Transverse colon (tissue), 4 donors: ENCODE measurements around the gene AFG1L. TPM values are rescaled to one million over a fixed set of nuclear protein-coding genes. Genes with fewer than 3 reads are reported as not detected.

ENCODE experiments used
- DNase-seq: peaks from one replicate; pipeline ENCODE4 v3.0.0-alpha.2; 2019
- H3K27ac ChIP-seq, 4 donors: fragments of 200-600 bp; sonication (generic); 2 replicates each; pipeline ENCODE4 v1.5.1; 2016 to 2018; ENCODE audit warnings: inconsistent platforms in 4 of 4
- H3K27me3 ChIP-seq: fragments of 200-600 bp; sonication (generic); 2 replicates; pipeline ENCODE4 v1.5.1; 2017; ENCODE audit warnings: inconsistent platforms
- H3K36me3 ChIP-seq, 4 donors: fragments of 200-600 bp; sonication (generic); 2 replicates each; pipeline ENCODE4 v1.5.1; 2017 to 2019; ENCODE audit warnings: inconsistent platforms in 4 of 4
- H3K4me1 ChIP-seq, 4 donors: fragments of 200-600 bp; sonication (generic); 2 replicates each; pipeline ENCODE4 v1.5.1; 2017 to 2020; ENCODE audit warnings: inconsistent platforms in 4 of 4
- H3K4me3 ChIP-seq, 4 donors: fragments of 200-600 bp; sonication (generic); 1 replicate in 1 of 4; 2 replicates in 3 of 4; pipeline versions ENCODE4 v1.5.1 to v1.6.1; 2017 to 2019; ENCODE audit warnings: inconsistent platforms in 4 of 4
- H3K9me3 ChIP-seq, 2 donors: fragments of 200-600 bp; sonication (generic); 2 replicates each; pipeline ENCODE4 v1.5.1; 2017 to 2019; ENCODE audit warnings: inconsistent platforms in 2 of 2
- CTCF ChIP-seq, 5 experiments: fragments of 200-600 bp in 3 of 5; fragments of 450-650 bp in 2 of 5; sonication (generic) in 3 of 5; IDR thresholded peaks; 1 replicate in 2 of 5; 2 replicates in 3 of 5; pipeline ENCODE4 v1.5.1; 2016 to 2017; ENCODE audit warnings: antibody characterized with exemption in 5 of 5, inconsistent platforms in 3 of 5, mild to moderate bottlenecking in 2 of 5, moderate library complexity in 1 of 5
- EP300 ChIP-seq: sonication (generic); formaldehyde crosslinking; IDR thresholded peaks from one replicate; pipeline ENCODE4 v1.6.1; 2017; ENCODE audit warnings: antibody characterized with exemption, low read depth
- POLR2A ChIP-seq: fragments of 450-650 bp; IDR thresholded peaks from one replicate; pipeline ENCODE4 v1.6.1; 2016; ENCODE audit warnings: antibody characterized with exemption, mild to moderate bottlenecking, moderate library complexity
- POLR2AphosphoS5 ChIP-seq, 3 donors: sonication (generic); formaldehyde crosslinking; IDR thresholded peaks; one replicate each; pipeline ENCODE4 v1.6.1; 2016; ENCODE audit warnings: antibody characterized with exemption in 3 of 3
- WGBS, 2 donors: methylation state at CpG; one replicate each; pipeline ENCODE4 v1.1.5; 2018; ENCODE audit warnings: low coverage in 1 of 2; 5-methylcytosine and 5-hydroxymethylcytosine counted together
- in situ Hi-C, 4 donors: fragments of 200-750 bp; cut with MboI; loops; one replicate each; pipeline versions ENCODE4 v1.15.0 to v1.15.1; 2017; ENCODE audit warnings: low sequenced_read_pairs in 3 of 4, low pct_ligation_motif_present in 1 of 4, low pct_unique_long_range_greater_than_20kb in 1 of 4
- intact Hi-C: fragments of 100-400 bp; cut with DNase I; formaldehyde crosslinking; loops from one replicate; pipeline ENCODE4 v1.15.1; 2023; ENCODE audit warnings: low total_unique reads
- total RNA-seq, 4 donors: library from RNA; depleted of rRNA; stranded (reverse); fragments of >200 nt; gene quantifications; one replicate each; pipeline ENCODE4 v1.1.0, GENCODE V29; 2016

Gene AFG1L
- total RNA-seq, 4 donors from 2014 or later = 2.2 to 22.5 (median 5.5) TPM

- H3K4me1 ChIP-seq = peaks cover 0 to 8% (median 5%) of the 10 kb centered on the region in 4 donors
- H3K9me3 ChIP-seq = no peaks in the 10 kb centered on the region
- in situ Hi-C loops = loop anchor here (5.0 to 25.0 kb wide), 8 partner anchors 238 to 866 kb away; partner anchors contain the start of genes ARMC2 (in 1 of the 4) and CD164 (in 1 of the 4)
- DNase-seq = no peak
- WGBS, 2 donors = 76 to 92% methylated on average over 2 to 6 of the region's 6 CpGs
- H3K4me3 ChIP-seq = no peak overlapping the region
- intact Hi-C loops = loop anchor here (10.0 kb wide), 2 partner anchors 458 to 528 kb away; no protein-coding TSS in a partner anchor
- H3K27ac ChIP-seq = no peak overlapping the region
- no peaks in the 10 kb centered on the region for H3K27me3 ChIP-seq
- H3K36me3 ChIP-seq = no peaks in the 10 kb centered on the region
- TF ChIP-seq POLR2AphosphoS5 (IDR thresholded peaks at IDR 0.05) (no peak), EP300 (no peak), POLR2A (no peak), CTCF (IDR thresholded peaks at IDR 0.05) (no peak)
Measured at GRCh38 chr6:108546079-108547049, 251.5 kb downstream of the AFG1L start.

GRCh38 chr6:108549241-108549640 lies 254.4 kb downstream of the AFG1L start:
- no peak for TF ChIP-seq EP300
- no peak for TF ChIP-seq CTCF (IDR thresholded peaks at IDR 0.05)
- TF ChIP-seq POLR2AphosphoS5 (IDR thresholded peaks at IDR 0.05) = no peak
- no peak for TF ChIP-seq POLR2A
- Histone ChIP-seq H3K9me3 (no peaks in the 10 kb centered on the region), H3K27ac (no peak overlapping the region), H3K4me1 (no peaks in the 10 kb centered on the region), H3K4me3 (no peak overlapping the region), H3K27me3 (no peaks in the 10 kb centered on the region), H3K36me3 (no peaks in the 10 kb centered on the region)
- WGBS, 2 donors = 89 to 94% methylated on average over 1 of the region's 1 CpG
- in situ Hi-C loops = loop anchor here (5.0 to 25.0 kb wide), 8 partner anchors 236 to 863 kb away; partner anchors contain the start of genes ARMC2 (in 1 of the 4) and CD164 (in 1 of the 4)
- intact Hi-C loops = loop anchor here (10.0 kb wide), 2 partner anchors 456 to 526 kb away; no protein-coding TSS in a partner anchor
- no peak for DNase-seq

- Histone ChIP-seq H3K9me3 (no peaks in the 10 kb centered on the region), H3K4me1 (no peaks in the 10 kb centered on the region), H3K27me3 (no peaks in the 10 kb centered on the region), H3K36me3 (no peaks in the 10 kb centered on the region), H3K4me3 (no peak overlapping the region), H3K27ac (no peak overlapping the region)
- TF ChIP-seq CTCF (IDR thresholded peaks at IDR 0.05) (no peak), EP300 (no peak), POLR2A (no peak), POLR2AphosphoS5 (IDR thresholded peaks at IDR 0.05) (no peak)
- in situ Hi-C loops = loop anchor here (5.0 to 25.0 kb wide), 9 partner anchors 113 to 863 kb away; partner anchors contain the start of genes ARMC2 (in 1 of the 4) and CD164 (in 1 of the 4)
- 72 to 81% methylated on average over 2 to 3 of the region's 3 CpGs for WGBS, 2 donors
- DNase-seq = no peak
- intact Hi-C loops = loop anchor here (10.0 kb wide), 2 partner anchors 455 to 525 kb away; no protein-coding TSS in a partner anchor
Measured at GRCh38 chr6:108549741-108550140, 254.9 kb downstream of the AFG1L start.

- WGBS, 2 donors = 81% methylated on average over 3 of the region's 3 CpGs; no CpG with 5 or more reads in 1 of the 2 donors
- no peaks in the 10 kb centered on the region for H3K27me3 ChIP-seq
- H3K4me3 ChIP-seq = no peak overlapping the region
- H3K9me3 ChIP-seq = no peaks in the 10 kb centered on the region
- no peaks in the 10 kb centered on the region for H3K4me1 ChIP-seq
- no peak overlapping the region for H3K27ac ChIP-seq
- intact Hi-C loops = no loop called here
- no peaks in the 10 kb centered on the region for H3K36me3 ChIP-seq
- no peak for TF ChIP-seq CTCF (IDR thresholded peaks at IDR 0.05)
- no peak for TF ChIP-seq POLR2A
- no peak for TF ChIP-seq EP300
- no peak for TF ChIP-seq POLR2AphosphoS5 (IDR thresholded peaks at IDR 0.05)
- in situ Hi-C loops = loop anchor here in 1 of 4 donors (25.0 kb wide), 1 partner anchor 112 kb away; no protein-coding TSS in a partner anchor
- no peak for DNase-seq
Measured at GRCh38 chr6:108550256-108550655, 255.4 kb downstream of the AFG1L start.
